PC-3 (cell line): ENCODE results near the gene SLC11A2. TPM values are rescaled to one million over a fixed set of nuclear protein-coding genes. Genes with fewer than 3 reads are reported as not detected.

Experiments used
- ATAC-seq: fragments of 200-7000 bp; cut with Tn5 transposase; 2 replicates; pipeline ENCODE4 v1.9.1; 2020; ENCODE audit warnings: mild to moderate bottlenecking, moderate library complexity
- BruUV-seq: library from RNA; stranded (reverse); fragments of 400-500 nt; replicated peaks from 2 replicates; lab custom pipeline; 2021; lab: Mats Ljungman, UMichigan
- CTCF ChIA-PET: fragments of 300-600 bp; sonication (Branson Sonifier 250); formaldehyde crosslinking; loops from one replicate; lab custom pipeline; 2022; ENCODE audit warnings: antibody characterized with exemption; lab: Charles Lee
- POLR2A ChIA-PET: fragments of 300-600 bp; sonication (Branson Sonifier 250); formaldehyde crosslinking; loops from one replicate; lab custom pipeline; 2022; ENCODE audit warnings: antibody characterized with exemption; ENCODE audit not compliant: unreplicated experiment; lab: Charles Lee
- DNase-seq: peaks from one replicate; pipeline ENCODE4 v3.0.0-alpha.2; 2015
- H2AFZ ChIP-seq: fragments of 300-600 bp; sonication (generic); 2 replicates; pipeline ENCODE4 v1.6.0; 2016; ENCODE audit warnings: antibody characterized with exemption, low read length
- H3F3A ChIP-seq: fragments of 300-600 bp; sonication (generic); one replicate; pipeline ENCODE4 v1.6.0; 2017; ENCODE audit warnings: antibody characterized with exemption, low read length, control low read depth, mild to moderate bottlenecking; ENCODE audit not compliant: unreplicated experiment
- H3K27ac ChIP-seq: fragments of 300-600 bp; sonication (generic); 2 replicates; pipeline ENCODE4 v1.5.1; 2016; ENCODE audit warnings: mild to moderate bottlenecking, low read length
- H3K27me3 ChIP-seq: fragments of 300-600 bp; sonication (generic); 2 replicates; pipeline ENCODE4 v1.6.1; 2016; ENCODE audit warnings: low read length, mixed read lengths
- H3K36me3 ChIP-seq: fragments of 300-600 bp; sonication (generic); 2 replicates; pipeline ENCODE4 v1.6.1; 2016; ENCODE audit warnings: low read depth, mixed run types, low read length, mixed read lengths
- H3K4me1 ChIP-seq: fragments of 300-600 bp; sonication (generic); 2 replicates; pipeline ENCODE4 v1.5.1; 2016; ENCODE audit warnings: low read length; ENCODE audit not compliant: insufficient read depth
- H3K4me2 ChIP-seq: fragments of 300-600 bp; sonication (generic); 2 replicates; pipeline ENCODE4 v1.6.0; 2016; ENCODE audit warnings: low read length
- H3K4me3 ChIP-seq: fragments of 300-600 bp; sonication (generic); 2 replicates; pipeline ENCODE4 v1.5.1; 2016; ENCODE audit warnings: mild to moderate bottlenecking, low read length, mixed read lengths
- H3K79me2 ChIP-seq: fragments of 300-600 bp; sonication (generic); 2 replicates; pipeline ENCODE4 v1.6.1; 2017; ENCODE audit warnings: low read length, mixed read lengths
- H3K9ac ChIP-seq: fragments of 300-600 bp; sonication (generic); 2 replicates; pipeline ENCODE4 v1.6.0; 2016; ENCODE audit warnings: mild to moderate bottlenecking, low read length
- H3K9me2 ChIP-seq: fragments of 300-600 bp; sonication (generic); replicated peaks from 2 replicates; pipeline ENCODE4 v1.6.1; 2016; ENCODE audit warnings: mixed run types, low read length, mixed read lengths
- H3K9me3 ChIP-seq: fragments of 300-600 bp; sonication (generic); 2 replicates; pipeline ENCODE4 v1.6.1; 2016; ENCODE audit warnings: low read length, mixed read lengths
- H4K20me1 ChIP-seq: fragments of 300-600 bp; sonication (generic); 2 replicates; pipeline ENCODE4 v1.6.1; 2016; ENCODE audit warnings: low read length, mixed read lengths
- EZH2 ChIP-seq: fragments of 300-600 bp; sonication (generic); IDR thresholded peaks from one replicate; pipeline ENCODE4 v1.6.1; 2017; ENCODE audit warnings: antibody characterized with exemption, mild to moderate bottlenecking, low read length; ENCODE audit not compliant: unreplicated experiment
- EZH2phosphoT487 ChIP-seq: fragments of 300-600 bp; sonication (generic); IDR thresholded peaks from 2 replicates; pipeline ENCODE4 v1.6.1; 2018; ENCODE audit warnings: mild to moderate bottlenecking, antibody characterized with exemption, low read length, borderline replicate concordance
- intact Hi-C: fragments of 100-400 bp; cut with micrococcal nuclease; formaldehyde crosslinking; loops from 2 replicates; pipeline ENCODE4 v1.9.0; 2023
- total RNA-seq: library from RNA; depleted of rRNA; stranded (reverse); fragments of >200 nt; gene quantifications from 2 replicates; pipeline ENCODE4 v1.2.3, GENCODE V29; 2014
- TF ChIP-seq, protein P1 (sequence below): fragments of 300-600 bp; sonication (generic); conservative IDR thresholded peaks from 2 replicates; pipeline ENCODE4 v1.5.1; 2017; ENCODE audit warnings: antibody characterized with exemption, low read depth, mild to moderate bottlenecking, low read length

SLC11A2 gene
- total RNA-seq, 1 experiment from 2014 or later, result 38.8 TPM

DNA sequence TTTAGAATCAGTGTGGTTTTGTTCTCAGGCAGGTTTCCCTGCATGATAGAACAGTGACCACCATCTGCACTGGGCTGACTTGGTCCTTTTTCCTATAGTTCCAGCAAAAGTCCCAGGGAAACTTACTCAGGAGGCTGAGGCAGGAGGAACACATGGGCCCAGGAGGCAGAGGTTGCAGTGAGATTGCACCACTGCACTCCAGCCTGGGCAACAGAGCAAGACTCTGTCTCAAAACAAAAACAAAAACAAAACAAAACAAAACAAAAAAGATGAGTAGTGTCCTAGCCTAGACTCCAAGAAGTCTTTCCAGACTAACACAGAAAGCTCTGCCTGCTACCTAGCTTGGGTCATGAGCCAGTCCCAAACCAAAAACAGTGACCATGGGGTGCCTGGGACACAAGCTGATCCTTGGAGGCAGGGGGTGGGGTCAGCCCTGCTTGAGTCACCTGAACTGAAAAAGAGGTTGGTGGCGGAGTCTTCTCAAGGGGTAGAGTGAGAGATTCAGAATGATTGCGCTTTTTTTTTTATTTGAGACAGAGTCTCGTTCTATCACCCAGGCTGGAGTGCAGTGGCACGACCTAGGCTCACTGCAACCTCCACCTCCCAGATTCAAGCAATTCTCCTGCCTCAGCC is 7.4 kb upstream of the SLC11A2 start:
- Histone ChIP-seq H3K4me3 (no peak overlapping the region), H3K27ac (no peak overlapping the region), H3K4me1 (peaks cover 11% of the 10 kb centered on the region), H3K9ac (no peak overlapping the region), H4K20me1 (no peaks in the 10 kb centered on the region), H3F3A (no peaks in the 10 kb centered on the region), H3K27me3 (no peaks in the 10 kb centered on the region), H3K9me2 (no peaks in the 10 kb centered on the region), H3K79me2 (no peaks in the 10 kb centered on the region), H3K36me3 (no peaks in the 10 kb centered on the region), H3K4me2 (no peak overlapping the region), H2AFZ (no peak overlapping the region), H3K9me3 (no peaks in the 10 kb centered on the region)
- intact Hi-C loops, result no loop called here
- ChIA-PET POLR2A (interaction anchor here (0.6 kb wide), 1 partner anchor 50 kb away, joined by 3 read pairs; no protein-coding TSS in a partner anchor), CTCF (no interaction called here)
- BruUV-seq, result no TSS peak
- TF ChIP-seq EZH2phosphoT487 (no peak), EZH2 (no peak)
- TF ChIP-seq, protein P1, sequence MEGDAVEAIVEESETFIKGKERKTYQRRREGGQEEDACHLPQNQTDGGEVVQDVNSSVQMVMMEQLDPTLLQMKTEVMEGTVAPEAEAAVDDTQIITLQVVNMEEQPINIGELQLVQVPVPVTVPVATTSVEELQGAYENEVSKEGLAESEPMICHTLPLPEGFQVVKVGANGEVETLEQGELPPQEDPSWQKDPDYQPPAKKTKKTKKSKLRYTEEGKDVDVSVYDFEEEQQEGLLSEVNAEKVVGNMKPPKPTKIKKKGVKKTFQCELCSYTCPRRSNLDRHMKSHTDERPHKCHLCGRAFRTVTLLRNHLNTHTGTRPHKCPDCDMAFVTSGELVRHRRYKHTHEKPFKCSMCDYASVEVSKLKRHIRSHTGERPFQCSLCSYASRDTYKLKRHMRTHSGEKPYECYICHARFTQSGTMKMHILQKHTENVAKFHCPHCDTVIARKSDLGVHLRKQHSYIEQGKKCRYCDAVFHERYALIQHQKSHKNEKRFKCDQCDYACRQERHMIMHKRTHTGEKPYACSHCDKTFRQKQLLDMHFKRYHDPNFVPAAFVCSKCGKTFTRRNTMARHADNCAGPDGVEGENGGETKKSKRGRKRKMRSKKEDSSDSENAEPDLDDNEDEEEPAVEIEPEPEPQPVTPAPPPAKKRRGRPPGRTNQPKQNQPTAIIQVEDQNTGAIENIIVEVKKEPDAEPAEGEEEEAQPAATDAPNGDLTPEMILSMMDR, result no peak
- ATAC-seq, result no peak
- no peak for DNase-seq

DNA sequence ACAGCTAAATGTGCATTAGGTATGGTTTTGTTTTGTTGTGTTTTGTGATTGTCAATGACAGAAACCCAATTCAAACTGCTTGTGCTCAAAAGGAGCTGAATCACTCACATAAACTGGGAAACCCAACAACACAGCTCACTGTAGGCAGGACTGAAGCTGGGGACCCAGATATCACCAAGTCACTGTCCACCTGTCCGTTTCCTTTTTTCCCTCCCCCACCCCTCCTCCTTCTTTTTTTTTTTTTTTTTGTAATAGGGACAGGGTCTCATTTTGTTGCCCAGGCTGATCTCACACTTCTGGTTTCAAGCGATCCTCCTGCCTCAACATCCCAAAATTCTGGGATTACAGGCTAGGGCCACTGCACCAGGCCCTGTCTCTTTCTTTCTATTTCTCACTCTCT is 6.9 kb upstream of the SLC11A2 start:
- Histone ChIP-seq H3K9me2 (no peaks in the 10 kb centered on the region), H3K79me2 (no peaks in the 10 kb centered on the region), H3K27ac (no peak overlapping the region), H3F3A (no peaks in the 10 kb centered on the region), H4K20me1 (no peaks in the 10 kb centered on the region), H3K9ac (no peak overlapping the region), H3K9me3 (no peaks in the 10 kb centered on the region), H3K36me3 (no peaks in the 10 kb centered on the region), H3K4me2 (no peak overlapping the region), H2AFZ (no peak overlapping the region), H3K4me1 (peaks cover 10% of the 10 kb centered on the region), H3K4me3 (no peak overlapping the region), H3K27me3 (no peaks in the 10 kb centered on the region)
- DNase-seq (no peak), ATAC-seq (no peak)
- TF ChIP-seq EZH2, result no peak
- TF ChIP-seq EZH2phosphoT487, result no peak
- TF ChIP-seq, protein P1, result no peak
- ChIA-PET CTCF (no interaction called here), POLR2A (interaction anchor here (0.5 to 0.6 kb wide), 2 partner anchors 13 to 51 kb away, joined by 3 read pairs; no protein-coding TSS in a partner anchor)
- no TSS peak for BruUV-seq
- intact Hi-C loops, result no loop called here

DNA sequence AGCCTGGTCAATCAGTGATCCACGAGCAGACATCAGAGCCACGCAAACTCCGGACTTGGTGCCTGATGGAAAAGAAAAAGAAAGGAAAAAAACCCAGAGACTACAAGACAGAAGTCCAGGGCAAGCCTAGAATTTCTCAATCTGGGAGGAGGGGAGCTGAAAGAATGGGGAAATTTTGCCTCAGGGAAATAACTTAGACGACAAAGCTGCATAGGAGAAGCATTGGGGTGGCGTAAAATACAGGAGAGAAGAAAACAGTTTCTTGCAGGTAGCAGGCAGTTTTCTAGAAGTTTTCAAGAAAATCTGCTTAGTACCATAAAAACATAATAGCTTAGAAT is 2.6 kb upstream of the SLC11A2 start:
- Histone ChIP-seq H3K9me2 (no peaks in the 10 kb centered on the region), H3K4me2 (peak overlapping the region; percentile 53), H3K9me3 (no peaks in the 10 kb centered on the region), H3K36me3 (no peaks in the 10 kb centered on the region), H2AFZ (peak overlapping the region; percentile 66), H3K79me2 (peaks cover 20% of the 10 kb centered on the region), H3K27me3 (no peaks in the 10 kb centered on the region), H3K4me3 (peak overlapping the region; percentile 13; the same call in 1 of the 2 replicates), H4K20me1 (no peaks in the 10 kb centered on the region), H3F3A (no peaks in the 10 kb centered on the region), H3K27ac (no peak overlapping the region), H3K4me1 (peaks cover 30% of the 10 kb centered on the region), H3K9ac (no peak overlapping the region)
- intact Hi-C loops, result loop anchor here (1.0 kb wide), 1 partner anchor 203 kb away; no protein-coding TSS in a partner anchor
- TF ChIP-seq EZH2, result no peak
- TF ChIP-seq EZH2phosphoT487, result no peak
- TF ChIP-seq, protein P1, result no peak
- BruUV-seq, result no TSS peak
- DNase-seq (peak; percentile 20), ATAC-seq (no peak)
- ChIA-PET POLR2A (no interaction called here), CTCF (interaction anchor here (0.6 to 1.7 kb wide), 5 partner anchors 25 to 264 kb away, joined by 4 to 9 read pairs (median 5); no protein-coding TSS in a partner anchor)
